Neural progenitor cell (in vitro differentiated cells): ENCODE data around the gene AIFM3. TPM values are rescaled to one million over a fixed set of nuclear protein-coding genes. Genes with fewer than 3 reads are reported as not detected.
"Not testable (repeated sequence)": the region's sequence is repeated elsewhere in the genome, so short reads cannot be mapped to it uniquely, and the experiment has no call there.

Experiments
- DNase-seq: peaks from one replicate; pipeline ENCODE4 v3.0.0-alpha.2; 2016; ENCODE audit warnings: low spot score
- H2AFZ ChIP-seq: fragments of 200-600 bp; sonication (generic); replicated peaks from 2 replicates; pipeline ENCODE4 v1.6.1; 2016; ENCODE audit warnings: antibody characterized with exemption
- H3F3A ChIP-seq: fragments of 200-600 bp; sonication (generic); 2 replicates; pipeline ENCODE4 v1.6.1; 2016; ENCODE audit warnings: antibody characterized with exemption, low read depth
- H3K27ac ChIP-seq: fragments of 200-600 bp; sonication (generic); 2 replicates; pipeline ENCODE4 v1.5.1; 2016; ENCODE audit warnings: mild to moderate bottlenecking
- H3K27me3 ChIP-seq: fragments of 200-600 bp; sonication (generic); 2 replicates; pipeline ENCODE4 v1.6.1; 2016; ENCODE audit warnings: mild to moderate bottlenecking, moderate library complexity
- H3K36me3 ChIP-seq: fragments of 200-600 bp; sonication (generic); 2 replicates; pipeline ENCODE4 v1.5.1; 2016
- H3K4me1 ChIP-seq: fragments of 200-600 bp; sonication (generic); 2 replicates; pipeline ENCODE4 v1.6.1; 2016; ENCODE audit warnings: mixed run types
- H3K4me2 ChIP-seq: fragments of 200-600 bp; sonication (generic); 2 replicates; pipeline ENCODE4 v1.6.1; 2016
- H3K4me3 ChIP-seq: fragments of 200-600 bp; sonication (generic); 2 replicates; pipeline ENCODE4 v1.5.1; 2016
- H3K79me2 ChIP-seq: fragments of 200-600 bp; sonication (generic); 2 replicates; pipeline ENCODE4 v1.6.1; 2016; ENCODE audit warnings: low read depth
- H3K9ac ChIP-seq: fragments of 200-600 bp; sonication (generic); 2 replicates; pipeline ENCODE4 v1.6.1; 2016
- H3K9me3 ChIP-seq: fragments of 200-600 bp; sonication (generic); 2 replicates; pipeline ENCODE4 v1.5.1; 2016; ENCODE audit warnings: low read depth
- H4K20me1 ChIP-seq: fragments of 200-600 bp; sonication (generic); 2 replicates; pipeline ENCODE4 v1.6.1; 2016; ENCODE audit warnings: low read depth
- H3K27ac Mint-ChIP-seq: 3 replicates; pipeline ENCODE4 v1.8.0; 2021; ENCODE audit warnings: mixed read lengths
- H3K27me3 Mint-ChIP-seq: 2 replicates; pipeline ENCODE4 v1.8.0; 2022; ENCODE audit warnings: low read depth, mild to moderate bottlenecking, inconsistent platforms, moderate library complexity, mixed read lengths; ENCODE audit not compliant: insufficient read depth
- H3K36me3 Mint-ChIP-seq: 3 replicates; pipeline ENCODE4 v1.8.0; 2021; ENCODE audit warnings: mixed read lengths
- H3K4me1 Mint-ChIP-seq: 3 replicates; pipeline ENCODE4 v1.8.0; 2021; ENCODE audit warnings: mixed read lengths
- H3K4me3 Mint-ChIP-seq: 3 replicates; pipeline ENCODE4 v1.8.0; 2021; ENCODE audit warnings: mild to moderate bottlenecking, moderate library complexity, mixed read lengths
- H3K9me3 Mint-ChIP-seq: 3 replicates; pipeline ENCODE4 v1.8.0; 2020; ENCODE audit warnings: mixed read lengths
- EZH2 ChIP-seq: fragments of 200-600 bp; sonication (generic); IDR thresholded peaks from 2 replicates; pipeline ENCODE4 v1.6.1; 2017; ENCODE audit warnings: antibody characterized with exemption, mild to moderate bottlenecking, moderate library complexity
- EZH2phosphoT487 ChIP-seq: fragments of 200-600 bp; sonication (generic); IDR thresholded peaks from 2 replicates; pipeline ENCODE4 v1.6.1; 2017; ENCODE audit warnings: antibody characterized with exemption
- total RNA-seq: library from RNA; depleted of rRNA; stranded (reverse); fragments of >200 nt; gene quantifications from 2 replicates; pipeline ENCODE4 v1.2.3, GENCODE V29; 2015; ENCODE audit warnings: low replicate concordance
- TF ChIP-seq, protein P1 (sequence below): fragments of 200-600 bp; sonication (generic); IDR thresholded peaks from 2 replicates; pipeline ENCODE4 v1.5.1; 2017; ENCODE audit warnings: antibody characterized with exemption, mild to moderate bottlenecking

Gene AIFM3
- total RNA-seq, 1 donor from 2014 or later: 4.3 TPM

DNA sequence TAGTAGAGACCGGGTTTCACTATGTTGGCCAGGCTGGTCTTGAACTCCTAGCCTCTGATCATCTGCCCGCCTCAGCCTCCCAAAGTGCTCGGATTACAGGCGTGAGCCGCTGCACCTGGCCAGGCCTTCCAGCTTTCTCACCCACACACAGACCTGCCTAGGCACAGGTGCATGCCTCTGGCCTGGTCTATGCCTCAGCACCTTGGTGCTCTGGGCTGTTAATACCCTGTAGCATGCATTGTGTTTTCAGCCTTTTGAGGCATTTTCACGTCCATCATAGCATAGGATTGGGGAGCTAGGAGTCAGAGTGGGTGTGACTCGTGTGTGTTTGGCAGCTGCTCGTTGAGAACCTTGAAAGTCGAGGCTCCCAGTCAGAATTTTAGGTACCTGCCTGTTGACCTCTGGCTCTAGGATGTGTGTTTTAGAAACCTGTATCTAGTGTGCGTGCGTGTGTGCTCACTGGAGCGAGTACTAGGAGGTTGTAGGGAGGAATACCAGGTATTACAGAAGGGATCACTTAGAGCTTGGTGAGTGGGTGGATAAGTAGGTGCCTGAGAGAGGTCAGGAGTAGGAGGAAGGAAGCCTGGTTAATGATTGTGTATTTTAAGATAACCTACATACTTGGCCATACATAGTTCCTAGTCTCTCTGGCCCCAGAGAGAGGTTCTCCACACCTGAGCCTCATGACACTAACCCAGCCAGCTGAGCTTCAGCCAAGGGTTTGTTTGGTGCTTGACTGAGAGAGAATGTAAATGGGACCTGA lies 29.8 kb upstream of the AIFM3 start:
- Histone ChIP-seq H3K9me3 (no peaks in the 10 kb centered on the region), H3F3A (peaks cover 6% of the 10 kb centered on the region), H3K79me2 (peaks cover 100% of the 10 kb centered on the region), H3K4me2 (no peak overlapping the region), H3K36me3 (peaks cover 16% of the 10 kb centered on the region), H3K27ac (no peak overlapping the region), H2AFZ (no peak overlapping the region), H3K4me3 (no peak overlapping the region), H4K20me1 (peaks cover 98% of the 10 kb centered on the region), H3K9ac (no peak overlapping the region), H3K27me3 (no peaks in the 10 kb centered on the region), H3K4me1 (no peaks in the 10 kb centered on the region)
- Mint-ChIP-seq H3K4me3 (no peak overlapping the region), H3K27ac (no peak overlapping the region), H3K9me3 (no peaks in the 10 kb centered on the region), H3K27me3 (peaks cover 3% of the 10 kb centered on the region), H3K36me3 (peaks cover 49% of the 10 kb centered on the region), H3K4me1 (peaks cover 14% of the 10 kb centered on the region)
- no peak for TF ChIP-seq EZH2phosphoT487
- no peak for TF ChIP-seq EZH2
- TF ChIP-seq, protein P1, sequence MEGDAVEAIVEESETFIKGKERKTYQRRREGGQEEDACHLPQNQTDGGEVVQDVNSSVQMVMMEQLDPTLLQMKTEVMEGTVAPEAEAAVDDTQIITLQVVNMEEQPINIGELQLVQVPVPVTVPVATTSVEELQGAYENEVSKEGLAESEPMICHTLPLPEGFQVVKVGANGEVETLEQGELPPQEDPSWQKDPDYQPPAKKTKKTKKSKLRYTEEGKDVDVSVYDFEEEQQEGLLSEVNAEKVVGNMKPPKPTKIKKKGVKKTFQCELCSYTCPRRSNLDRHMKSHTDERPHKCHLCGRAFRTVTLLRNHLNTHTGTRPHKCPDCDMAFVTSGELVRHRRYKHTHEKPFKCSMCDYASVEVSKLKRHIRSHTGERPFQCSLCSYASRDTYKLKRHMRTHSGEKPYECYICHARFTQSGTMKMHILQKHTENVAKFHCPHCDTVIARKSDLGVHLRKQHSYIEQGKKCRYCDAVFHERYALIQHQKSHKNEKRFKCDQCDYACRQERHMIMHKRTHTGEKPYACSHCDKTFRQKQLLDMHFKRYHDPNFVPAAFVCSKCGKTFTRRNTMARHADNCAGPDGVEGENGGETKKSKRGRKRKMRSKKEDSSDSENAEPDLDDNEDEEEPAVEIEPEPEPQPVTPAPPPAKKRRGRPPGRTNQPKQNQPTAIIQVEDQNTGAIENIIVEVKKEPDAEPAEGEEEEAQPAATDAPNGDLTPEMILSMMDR: no peak
- DNase-seq: no peak

GRCh38 chr22:20937794-20938671 lies 29.0 kb upstream of the AIFM3 start:
- Histone ChIP-seq H3K27me3 (no peaks in the 10 kb centered on the region), H2AFZ (no peak overlapping the region), H3K4me1 (no peaks in the 10 kb centered on the region), H3K79me2 (peaks cover 100% of the 10 kb centered on the region), H3K27ac (no peak overlapping the region), H3F3A (peaks cover 6% of the 10 kb centered on the region), H3K4me3 (no peak overlapping the region), H3K9ac (no peak overlapping the region), H3K4me2 (no peak overlapping the region), H3K9me3 (no peaks in the 10 kb centered on the region), H3K36me3 (peaks cover 16% of the 10 kb centered on the region), H4K20me1 (peaks cover 98% of the 10 kb centered on the region)
- Mint-ChIP-seq H3K9me3 (no peaks in the 10 kb centered on the region), H3K36me3 (peaks cover 50% of the 10 kb centered on the region), H3K4me3 (no peak overlapping the region), H3K27me3 (peaks cover 3% of the 10 kb centered on the region), H3K27ac (no peak overlapping the region), H3K4me1 (peaks cover 14% of the 10 kb centered on the region)
- no peak for DNase-seq
- TF ChIP-seq, protein P1: no peak
- TF ChIP-seq EZH2phosphoT487 (no peak), EZH2 (no peak)

- not testable (repeated sequence) for H3K4me2 ChIP-seq, H3K27me3 Mint-ChIP-seq, H3K4me1 ChIP-seq, DNase-seq, H3K9me3 Mint-ChIP-seq, H3K36me3 ChIP-seq, H3K4me3 Mint-ChIP-seq, H3K27me3 ChIP-seq, H3K9ac ChIP-seq, H2AFZ ChIP-seq, H3K9me3 ChIP-seq, H3K4me3 ChIP-seq, H3K27ac Mint-ChIP-seq
- Histone ChIP-seq H4K20me1 (peaks cover 98% of the 10 kb centered on the region), H3F3A (peaks cover 11% of the 10 kb centered on the region), H3K27ac (peak overlapping the region; percentile 11), H3K79me2 (peaks cover 100% of the 10 kb centered on the region)
- peaks cover 49% of the 10 kb centered on the region for H3K36me3 Mint-ChIP-seq
- peaks cover 14% of the 10 kb centered on the region for H3K4me1 Mint-ChIP-seq
These were observed 27.4 kb upstream of the AIFM3 start for GRCh38 chr22:20939457-20940185.
